ENCODE results near the gene RCAN3.

The RCAN3 gene

GRCh38 chr1:24586119-24586518 lies 83.5 kb downstream of the RCAN3 start:
- DNase-seq = no peak

GRCh38 chr1:24586970-24587820 lies 84.6 kb downstream of the RCAN3 start:
- DNase-seq = peak in 1 of 4 experiments; percentile 10

DNA sequence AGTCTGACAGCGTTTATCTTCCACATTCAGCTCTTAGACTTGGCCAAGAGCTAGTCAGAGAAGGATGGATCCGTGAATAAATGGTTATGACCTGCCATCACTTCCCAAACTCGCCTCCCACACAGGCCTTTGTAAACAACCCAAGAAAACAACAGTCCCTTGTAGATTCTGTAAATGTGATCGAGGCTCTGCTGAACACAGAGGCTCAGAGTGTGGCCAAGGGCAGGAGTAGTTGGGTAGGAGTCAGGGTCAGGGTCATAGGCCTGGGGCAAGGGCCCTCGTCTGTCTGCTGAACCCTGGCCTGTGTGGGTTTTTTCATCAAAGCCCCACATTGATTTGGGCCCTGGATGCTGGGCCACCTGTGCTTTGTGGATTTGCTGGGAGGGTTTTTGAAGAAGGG lies 85.9 kb downstream of the RCAN3 start:
- no peak for DNase-seq

- DNase-seq = no peak
Measured at GRCh38 chr1:24589200-24589599, 86.6 kb downstream of the RCAN3 start.

Measured in activated naive CD4-positive, alpha-beta T cell (primary cell).